GM04503 (cell line): ENCODE data around the gene THEM4.
"Not testable (repeated sequence)": the region's sequence is repeated elsewhere in the genome, so short reads cannot be mapped to it uniquely, and the experiment has no call there.

Source experiments
- DNase-seq: peaks from one replicate; pipeline ENCODE4 v3.0.0-alpha.2; 2012; ENCODE audit warnings: low read depth

The THEM4 gene

GRCh38 chr1:151858886-151859665 is 50.2 kb downstream of the THEM4 start:
- no peak for DNase-seq

GRCh38 chr1:151858030-151858746 is 51.1 kb downstream of the THEM4 start:
- DNase-seq, result no peak

- no peak for DNase-seq
These were observed 53.4 kb downstream of the THEM4 start for GRCh38 chr1:151855933-151856332.

GRCh38 chr1:151855516-151855915 is 53.8 kb downstream of the THEM4 start:
- DNase-seq, result not testable (repeated sequence)

- no peak for DNase-seq
These were observed 54.7 kb downstream of the THEM4 start for GRCh38 chr1:151854658-151855057.

- no peak for DNase-seq
These were observed 55.8 kb downstream of the THEM4 start, which contains the start of gene THEM5 for GRCh38 chr1:151853411-151853943. Gene THEM5, minus strand, starts transcription at chr1:151853712. Its CDS starts 147 bp downstream, at chr1:151853565.

GRCh38 chr1:151852733-151853132 is 56.6 kb downstream of the THEM4 start:
- no peak for DNase-seq

- no peak for DNase-seq
These were observed 57.4 kb downstream of the THEM4 start for GRCh38 chr1:151851886-151852285.

- no peak for DNase-seq
These were observed 59.4 kb downstream of the THEM4 start for GRCh38 chr1:151849871-151850270.

- no peak for DNase-seq
These were observed 60.2 kb downstream of the THEM4 start for GRCh38 chr1:151849126-151849525.

GRCh38 chr1:151847867-151848596 is 61.3 kb downstream of the THEM4 start:
- DNase-seq, result no peak

- no peak for DNase-seq
These were observed 62.5 kb downstream of the THEM4 start for GRCh38 chr1:151846686-151847237.

GRCh38 chr1:151846062-151846568 is 63.2 kb downstream of the THEM4 start:
- DNase-seq, result peak; percentile 32

- DNase-seq, result no peak
These were observed 65.9 kb downstream of the THEM4 start for GRCh38 chr1:151843398-151843797.

- DNase-seq, result no peak
These were observed 68.2 kb downstream of the THEM4 start for GRCh38 chr1:151841141-151841540.

GRCh38 chr1:151840421-151840820 is 68.9 kb downstream of the THEM4 start:
- no peak for DNase-seq

GRCh38 chr1:151839457-151840403 is 69.6 kb downstream of the THEM4 start, which contains the start of gene C2CD4D:
Gene C2CD4D, minus strand, starts transcription at chr1:151839820. Its CDS starts 831 bp downstream, at chr1:151838989.
- DNase-seq, result no peak

GRCh38 chr1:151839082-151839412 is 70.3 kb downstream of the THEM4 start:
- DNase-seq, result no peak

GRCh38 chr1:151838222-151839081 is 70.9 kb downstream of the THEM4 start:
- DNase-seq, result no peak

GRCh38 chr1:151837884-151838221 is 71.5 kb downstream of the THEM4 start:
- no peak for DNase-seq
